ENCODE measurements around the gene MAB21L4. TPM values are rescaled to one million over a fixed set of nuclear protein-coding genes. Genes with fewer than 3 reads are reported as not detected.

Gene MAB21L4
- not detected in 2 replicates for total RNA-seq (2014; rRNA removed; shearing (Covaris generic))
- not detected in 2 replicates for total RNA-seq (2022)
- Bru-seq, nascent RNA = not detected
- not detected for BruChase-seq, experiment 1, labeled RNA remaining after a 6-hour chase
- not detected for BruChase-seq, experiment 2, labeled RNA remaining after a 2-hour chase
- long read RNA-seq = 0 reads

GRCh38 chr2:240895656-240896388, at the start of gene MAB21L4:
Gene MAB21L4, minus strand, starts transcription at chr2:240896156. Its CDS starts 159 bp downstream, at chr2:240895997.
- DNase-seq (ENCODE audit: low spot score) = no peak
- Histone ChIP-seq H3K4me2 (ENCODE audit: low read length) (no peak within 1 kb of the TSS), H3K9me2 (ENCODE audit: insufficient read depth, low read length) (no peaks in the 10 kb centered on the region), H3K79me2 (ENCODE audit: insufficient read depth, low read depth, low read length) (no peaks in the 10 kb centered on the region), H3K4me1 (ENCODE audit: insufficient read depth, low read length, poor library complexity, severe bottlenecking) (no peaks in the 10 kb centered on the region), H3K36me3 (ENCODE audit: insufficient read depth, low read length) (no peaks in the 10 kb centered on the region), H2AFZ (ENCODE audit: low read length) (no peak within 1 kb of the TSS), H3K4me3 (ENCODE audit: low read depth, low read length, poor library complexity, severe bottlenecking) (no peak within 1 kb of the TSS), H3K27ac (ENCODE audit: low read depth, low read length, poor library complexity, severe bottlenecking) (no peak within 1 kb of the TSS), H4K20me1 (ENCODE audit: insufficient read depth, low read length) (no peaks in the 10 kb centered on the region), H3K9me3 (ENCODE audit: low read length) (no peaks in the 10 kb centered on the region)
- BruUV-seq (replicated peaks) = no TSS peak
- POLR2A ChIA-PET = no interaction called here
- no peak for TF ChIP-seq CTCF (conservative IDR thresholded peaks at IDR 0.05; ENCODE audit: low read length)
- TF ChIP-seq EZH2phosphoT487 (IDR thresholded peaks at IDR 0.05; ENCODE audit: borderline replicate concordance, low read depth, low read length) = no peak
- intact Hi-C loops (cut with micrococcal nuclease; ENCODE audit: unreplicated experiment) = no loop called here
- CTCF ChIA-PET (ENCODE audit: unreplicated experiment) = no interaction called here

GRCh38 chr2:240936106-240936505, 40.1 kb upstream of the MAB21L4 start:
- no peak for DNase-seq (ENCODE audit: low spot score)
- Histone ChIP-seq H2AFZ (ENCODE audit: low read length) (no peak overlapping the region), H3K9me3 (ENCODE audit: low read length) (no peaks in the 10 kb centered on the region), H4K20me1 (ENCODE audit: insufficient read depth, low read length) (no peaks in the 10 kb centered on the region), H3K4me3 (ENCODE audit: low read depth, low read length, poor library complexity, severe bottlenecking) (no peak overlapping the region), H3K36me3 (ENCODE audit: insufficient read depth, low read length) (no peaks in the 10 kb centered on the region), H3K4me1 (ENCODE audit: insufficient read depth, low read length, poor library complexity, severe bottlenecking) (no peaks in the 10 kb centered on the region), H3K9me2 (ENCODE audit: insufficient read depth, low read length) (no peaks in the 10 kb centered on the region), H3K4me2 (ENCODE audit: low read length) (no peak overlapping the region), H3K27ac (ENCODE audit: low read depth, low read length, poor library complexity, severe bottlenecking) (no peak overlapping the region), H3K79me2 (ENCODE audit: insufficient read depth, low read depth, low read length) (no peaks in the 10 kb centered on the region)
- POLR2A ChIA-PET = interaction anchor here (1.0 kb wide), 1 partner anchor 33 kb away, joined by 3 read pairs; no protein-coding TSS in a partner anchor
- no TSS peak for BruUV-seq (replicated peaks)
- CTCF ChIA-PET (ENCODE audit: unreplicated experiment) = no interaction called here
- intact Hi-C loops (cut with micrococcal nuclease; ENCODE audit: unreplicated experiment) = no loop called here
- TF ChIP-seq CTCF (conservative IDR thresholded peaks at IDR 0.05; ENCODE audit: low read length) (no peak), EZH2phosphoT487 (IDR thresholded peaks at IDR 0.05; ENCODE audit: borderline replicate concordance, low read depth, low read length) (no peak)

All from OCI-LY7 (cell line).